SK-N-SH treated with all-trans-retinoic acid at 6 μM for 48 hours (cell line): ENCODE data around the gene HSFX1.
"Not testable (repeated sequence)": the region's sequence is repeated elsewhere in the genome, so short reads cannot be mapped to it uniquely, and the experiment has no call there.

Experiments used
- ARNTL ChIP-seq: fragments of 450-650 bp; formaldehyde crosslinking; IDR thresholded peaks from 2 replicates; pipeline ENCODE4 v1.5.0; 2020; ENCODE audit warnings: low read depth, mild to moderate bottlenecking, moderate library complexity, borderline replicate concordance
- ESRRG ChIP-seq: fragments of 250-450 bp; sonication (Bioruptor Pico); IDR thresholded peaks from 2 replicates; pipeline ENCODE4 v1.6.1; 2021; ENCODE audit warnings: mild to moderate bottlenecking
- PPARA ChIP-seq: fragments of 250-450 bp; sonication (Bioruptor Pico); IDR thresholded peaks from 2 replicates; pipeline ENCODE4 v1.5.0; 2020; ENCODE audit warnings: mild to moderate bottlenecking, borderline replicate concordance
- TCF4 ChIP-seq: fragments of 250-450 bp; sonication (Bioruptor Pico); IDR thresholded peaks from 2 replicates; pipeline ENCODE4 v1.8.0; 2021; ENCODE audit warnings: mild to moderate bottlenecking, moderate library complexity, borderline replicate concordance
- TOX ChIP-seq: fragments of 250-450 bp; sonication (Bioruptor Pico); IDR thresholded peaks from 2 replicates; pipeline ENCODE4 v1.8.0; 2021; ENCODE audit warnings: mild to moderate bottlenecking, moderate library complexity, borderline replicate concordance
- ZFP3 ChIP-seq: fragments of 250-450 bp; sonication (Bioruptor Pico); IDR thresholded peaks from 2 replicates; pipeline ENCODE4 v1.5.0; 2020; ENCODE audit warnings: mild to moderate bottlenecking, moderate library complexity
- TF ChIP-seq, protein P1 (sequence below): fragments of 250-450 bp; sonication (Bioruptor Pico); IDR thresholded peaks from 2 replicates; pipeline ENCODE4 v1.8.0; 2020; ENCODE audit warnings: mild to moderate bottlenecking, moderate library complexity, borderline replicate concordance

DNA sequence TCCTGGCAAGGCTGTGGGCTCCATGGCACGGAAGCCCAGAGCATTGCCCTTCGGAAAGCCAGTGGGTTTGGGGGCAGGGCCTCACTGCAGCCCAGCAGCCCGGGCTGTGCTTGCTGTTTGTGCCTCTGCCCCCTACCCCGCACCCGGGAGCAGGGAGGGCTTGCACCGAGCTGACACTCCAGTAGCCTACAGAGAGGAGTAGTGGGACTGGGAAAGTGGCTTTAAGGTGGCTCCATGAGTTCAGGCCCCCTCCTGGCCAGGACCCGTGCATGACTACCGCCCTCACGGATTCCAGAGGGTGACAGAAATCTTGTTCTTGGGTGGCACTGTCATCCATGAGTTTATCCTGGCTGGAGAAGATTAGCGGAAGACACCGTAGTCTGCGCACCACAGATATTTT is 3.5 kb upstream of the HSFX1 start:
- TF ChIP-seq TOX; ZFP3 (CRISPR knock-in tag); ESRRG (CRISPR knock-in tag); ARNTL (CRISPR knock-in tag); PPARA (CRISPR knock-in tag); TCF4 (CRISPR knock-in tag): not testable (repeated sequence)
- TF ChIP-seq, protein P1, sequence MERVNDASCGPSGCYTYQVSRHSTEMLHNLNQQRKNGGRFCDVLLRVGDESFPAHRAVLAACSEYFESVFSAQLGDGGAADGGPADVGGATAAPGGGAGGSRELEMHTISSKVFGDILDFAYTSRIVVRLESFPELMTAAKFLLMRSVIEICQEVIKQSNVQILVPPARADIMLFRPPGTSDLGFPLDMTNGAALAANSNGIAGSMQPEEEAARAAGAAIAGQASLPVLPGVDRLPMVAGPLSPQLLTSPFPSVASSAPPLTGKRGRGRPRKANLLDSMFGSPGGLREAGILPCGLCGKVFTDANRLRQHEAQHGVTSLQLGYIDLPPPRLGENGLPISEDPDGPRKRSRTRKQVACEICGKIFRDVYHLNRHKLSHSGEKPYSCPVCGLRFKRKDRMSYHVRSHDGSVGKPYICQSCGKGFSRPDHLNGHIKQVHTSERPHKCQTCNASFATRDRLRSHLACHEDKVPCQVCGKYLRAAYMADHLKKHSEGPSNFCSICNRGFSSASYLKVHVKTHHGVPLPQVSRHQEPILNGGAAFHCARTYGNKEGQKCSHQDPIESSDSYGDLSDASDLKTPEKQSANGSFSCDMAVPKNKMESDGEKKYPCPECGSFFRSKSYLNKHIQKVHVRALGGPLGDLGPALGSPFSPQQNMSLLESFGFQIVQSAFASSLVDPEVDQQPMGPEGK (CRISPR knock-in tag), result not testable (repeated sequence)
